Choroid plexus epithelial cell (primary cell): ENCODE results near the gene STEAP1B.

Experiments used
- DNase-seq: peaks from one replicate; pipeline ENCODE4 v3.0.0-alpha.2; 2010; ENCODE audit warnings: low read depth
- H3K4me3 ChIP-seq: 2 replicates; pipeline ENCODE4 v1.5.1; 2011; ENCODE audit warnings: low read depth, mild to moderate bottlenecking, control low read depth, low read length, moderate library complexity
- CTCF ChIP-seq: conservative IDR thresholded peaks from 2 replicates; pipeline ENCODE4 v1.5.1; 2011; ENCODE audit warnings: low read depth, mild to moderate bottlenecking, control low read depth, inconsistent platforms, low read length, moderate library complexity

Gene STEAP1B

GRCh38 chr7:22477262-22477661, 22.7 kb downstream of the STEAP1B start:
- no peak overlapping the region for H3K4me3 ChIP-seq
- no peak for TF ChIP-seq CTCF
- no peak for DNase-seq

GRCh38 chr7:22476824-22477223, 23.2 kb downstream of the STEAP1B start:
- TF ChIP-seq CTCF = no peak
- H3K4me3 ChIP-seq = no peak overlapping the region
- DNase-seq = no peak

GRCh38 chr7:22474645-22475044, 25.3 kb downstream of the STEAP1B start:
- TF ChIP-seq CTCF = no peak
- no peak overlapping the region for H3K4me3 ChIP-seq
- DNase-seq = no peak

GRCh38 chr7:22470981-22471380, 29.0 kb downstream of the STEAP1B start:
- H3K4me3 ChIP-seq = no peak overlapping the region
- TF ChIP-seq CTCF = no peak
- DNase-seq = peak; percentile 64

GRCh38 chr7:22469371-22470143, 30.4 kb downstream of the STEAP1B start:
- no peak overlapping the region for H3K4me3 ChIP-seq
- TF ChIP-seq CTCF = no peak
- DNase-seq = no peak

- no peak overlapping the region for H3K4me3 ChIP-seq
- DNase-seq = no peak
- no peak for TF ChIP-seq CTCF
Observed at GRCh38 chr7:22468609-22469008, 31.4 kb downstream of the STEAP1B start.

- no peak overlapping the region for H3K4me3 ChIP-seq
- no peak for TF ChIP-seq CTCF
- no peak for DNase-seq
Observed at GRCh38 chr7:22464299-22464698, 35.7 kb downstream of the STEAP1B start.
